Body of pancreas (tissue), 4 donors: ENCODE data around the gene GPHA2. TPM values are rescaled to one million over a fixed set of nuclear protein-coding genes. Genes with fewer than 3 reads are reported as not detected.

ENCODE experiments used
- ATAC-seq: fragments of 150-250 bp; one replicate; pipeline ENCODE4 v1.9.1; 2016
- DNase-seq, 4 donors: peaks; one replicate each; pipeline ENCODE4 v3.0.0-alpha.2; 2019
- H3K27ac ChIP-seq, 4 donors: fragments of 200-600 bp; sonication (generic); 1 replicate in 3 of 4; 2 replicates in 1 of 4; pipeline versions ENCODE4 v1.5.1 to v1.6.1; 2016 to 2019; ENCODE audit warnings: mild to moderate bottlenecking in 1 of 4, mixed read lengths in 1 of 4, moderate library complexity in 1 of 4
- H3K27me3 ChIP-seq, 2 donors: fragments of 200-600 bp; sonication (generic); one replicate each; pipeline ENCODE4 v1.6.0; 2016; ENCODE audit warnings: mild to moderate bottlenecking in 1 of 2
- H3K36me3 ChIP-seq, 2 donors: fragments of 200-600 bp; sonication (generic); replicated peaks in 1 of 2; 2 replicates each; pipeline ENCODE4 v1.5.1; 2016; ENCODE audit warnings: low read depth in 2 of 2; ENCODE audit not compliant: insufficient read depth in 1 of 2
- H3K4me1 ChIP-seq: fragments of 200-600 bp; sonication (generic); one replicate; pipeline ENCODE4 v1.6.0; 2016
- H3K4me3 ChIP-seq, 2 donors: fragments of 200-600 bp; sonication (generic); 1 replicate in 1 of 2; 2 replicates in 1 of 2; pipeline ENCODE4 v1.5.1; 2016 to 2019
- H3K9me3 ChIP-seq, 3 donors: fragments of 200-600 bp; sonication (generic); 1 replicate in 2 of 3; 2 replicates in 1 of 3; pipeline ENCODE4 v1.5.1; 2016
- CTCF ChIP-seq, 7 experiments: fragments of 450-650 bp in 4 of 7; fragments of 200-600 bp in 3 of 7; sonication (generic) in 3 of 7; IDR thresholded peaks; one replicate each; pipeline ENCODE4 v1.5.1; 2016 to 2019; ENCODE audit warnings: antibody characterized with exemption in 7 of 7
- POLR2A ChIP-seq, 3 donors: fragments of 450-650 bp; IDR thresholded peaks; one replicate each; pipeline ENCODE4 v1.6.1; 2016; ENCODE audit warnings: antibody characterized with exemption in 3 of 3, mild to moderate bottlenecking in 2 of 3
- WGBS, 2 donors: methylation state at CpG; one replicate each; pipeline ENCODE4 v1.1.5; 2017; 5-methylcytosine and 5-hydroxymethylcytosine counted together
- intact Hi-C: fragments of 100-400 bp; cut with DNase I; formaldehyde crosslinking; loops from one replicate; pipeline ENCODE4 v1.15.1; 2023
- total RNA-seq, 2 donors: library from RNA; depleted of rRNA; stranded (reverse); fragments of >200 nt; gene quantifications; one replicate each; pipeline ENCODE4 v1.1.0, GENCODE V29; 2016

GPHA2 gene
- total RNA-seq, 2 donors from 2014 or later = 7.3 to 18.5 TPM

GRCh38 chr11:64970731-64971151 lies 35.0 kb upstream of the GPHA2 start:
- intact Hi-C loops = no loop called here
- 81 to 84% methylated on average over 8 of the region's 8 CpGs for WGBS, 2 donors
- DNase-seq (peak in 1 of 4 donors; percentile 60), ATAC-seq (no peak)
- TF ChIP-seq CTCF (IDR thresholded peaks at IDR 0.05) (no peak), POLR2A (IDR thresholded peaks at IDR 0.05) (no peak)
- no peaks in the 10 kb centered on the region for H3K27me3 ChIP-seq
- no peaks in the 10 kb centered on the region for H3K9me3 ChIP-seq
- peaks cover 10% of the 10 kb centered on the region for H3K4me1 ChIP-seq
- H3K27ac ChIP-seq = no peak overlapping the region
- H3K36me3 ChIP-seq = no peaks in the 10 kb centered on the region
- H3K4me3 ChIP-seq = no peak overlapping the region

GRCh38 chr11:64969209-64969608 lies 33.5 kb upstream of the GPHA2 start:
- H3K36me3 ChIP-seq = no peaks in the 10 kb centered on the region
- H3K4me3 ChIP-seq = no peak overlapping the region
- intact Hi-C loops = no loop called here
- no peaks in the 10 kb centered on the region for H3K9me3 ChIP-seq
- 48 to 64% methylated on average over 5 of the region's 5 CpGs for WGBS, 2 donors
- TF ChIP-seq CTCF (IDR thresholded peaks at IDR 0.05) (no peak), POLR2A (IDR thresholded peaks at IDR 0.05) (no peak)
- H3K4me1 ChIP-seq = peaks cover 10% of the 10 kb centered on the region
- no peak for ATAC-seq
- no peak overlapping the region for H3K27ac ChIP-seq
- H3K27me3 ChIP-seq = no peaks in the 10 kb centered on the region
- DNase-seq = no peak

- Histone ChIP-seq H3K27me3 (no peaks in the 10 kb centered on the region), H3K9me3 (no peaks in the 10 kb centered on the region), H3K27ac (no peak overlapping the region), H3K4me3 (no peak overlapping the region), H3K4me1 (peaks cover 10% of the 10 kb centered on the region), H3K36me3 (no peaks in the 10 kb centered on the region)
- whole genome bisulfite sequencing, 2 donors = 89 to 91% methylated on average over 3 of the region's 3 CpGs
- DNase-seq (no peak), ATAC-seq (no peak)
- intact Hi-C loops = no loop called here
- TF ChIP-seq POLR2A (IDR thresholded peaks at IDR 0.05) (no peak), CTCF (IDR thresholded peaks at IDR 0.05) (no peak)
These were observed 31.7 kb upstream of the GPHA2 start for GRCh38 chr11:64967375-64967774.

GRCh38 chr11:64963072-64963631 lies 27.5 kb upstream of the GPHA2 start:
- no peak for TF ChIP-seq POLR2A (IDR thresholded peaks at IDR 0.05)
- no peaks in the 10 kb centered on the region for H3K27me3 ChIP-seq
- DNase-seq (no peak), ATAC-seq (no peak)
- H3K9me3 ChIP-seq = no peaks in the 10 kb centered on the region
- no peaks in the 10 kb centered on the region for H3K4me1 ChIP-seq
- H3K27ac ChIP-seq = no peak overlapping the region
- no peak overlapping the region for H3K4me3 ChIP-seq
- intact Hi-C loops = no loop called here
- 72% methylated on average over 5 of the region's 5 CpGs for WGBS, 2 donors
- no peaks in the 10 kb centered on the region for H3K36me3 ChIP-seq

- Histone ChIP-seq H3K27ac (no peak overlapping the region), H3K27me3 (no peaks in the 10 kb centered on the region), H3K36me3 (no peaks in the 10 kb centered on the region), H3K4me1 (no peaks in the 10 kb centered on the region), H3K9me3 (no peaks in the 10 kb centered on the region), H3K4me3 (no peak overlapping the region)
- 44 to 62% methylated on average over 4 of the region's 4 CpGs for WGBS, 2 donors
- no peak for DNase-seq
- intact Hi-C loops = no loop called here
- no peak for ATAC-seq
- TF ChIP-seq CTCF (IDR thresholded peaks at IDR 0.05) (no peak), POLR2A (IDR thresholded peaks at IDR 0.05) (no peak)
These were observed 25.0 kb upstream of the GPHA2 start for GRCh38 chr11:64960719-64961118.
